Mesenchymal stem cell (in vitro differentiated cells and primary cell): Measurements from ENCODE around the gene CDR2L.

Source experiments
- DNase-seq: peaks from one replicate; pipeline ENCODE4 v3.0.0-alpha.2; 2013
- H2AFZ ChIP-seq: one replicate; pipeline ENCODE4 v1.6.1; 2013; ENCODE audit warnings: low read depth, mild to moderate bottlenecking, control low read depth, inconsistent platforms, low read length, moderate library complexity
- H2AK5ac ChIP-seq: 2 replicates; pipeline ENCODE4 v1.6.1; 2013; ENCODE audit warnings: low read length, moderate library complexity, mild to moderate bottlenecking, inconsistent platforms; ENCODE audit not compliant: severe bottlenecking
- H2BK120ac ChIP-seq: one replicate; pipeline ENCODE4 v1.6.1; 2013; ENCODE audit warnings: low read depth, mild to moderate bottlenecking, inconsistent platforms, low read length, moderate library complexity
- H2BK12ac ChIP-seq, 2 experiments: one replicate each; pipeline ENCODE4 v1.6.1; 2013; ENCODE audit warnings: inconsistent platforms in 2 of 2, low read length in 2 of 2, mild to moderate bottlenecking in 2 of 2, moderate library complexity in 2 of 2, control low read depth in 1 of 2
- H2BK15ac ChIP-seq: one replicate; pipeline ENCODE4 v1.6.1; 2013; ENCODE audit warnings: mild to moderate bottlenecking, low read depth, inconsistent platforms; ENCODE audit not compliant: poor library complexity, severe bottlenecking
- H2BK5ac ChIP-seq: 2 replicates; pipeline ENCODE4 v1.6.1; 2013; ENCODE audit warnings: low read depth, mild to moderate bottlenecking, low read length, control low read depth, inconsistent platforms; ENCODE audit not compliant: poor library complexity, severe bottlenecking
- H3K14ac ChIP-seq, 2 experiments: one replicate each; pipeline ENCODE4 v1.6.1; 2013; ENCODE audit warnings: inconsistent platforms in 2 of 2, low read length in 2 of 2, control low read depth in 1 of 2, mild to moderate bottlenecking in 1 of 2, moderate library complexity in 1 of 2
- H3K18ac ChIP-seq, 2 experiments: one replicate each; pipeline ENCODE4 v1.6.1; 2013; ENCODE audit warnings: inconsistent platforms in 2 of 2, low read length in 2 of 2, control low read depth in 1 of 2, low read depth in 1 of 2, mild to moderate bottlenecking in 1 of 2
- H3K23ac ChIP-seq, 2 experiments: one replicate each; pipeline ENCODE4 v1.6.1; 2013; ENCODE audit warnings: inconsistent platforms in 2 of 2, low read length in 2 of 2, mild to moderate bottlenecking in 2 of 2, moderate library complexity in 2 of 2, control low read depth in 1 of 2
- H3K27ac ChIP-seq: 2 replicates; pipeline ENCODE4 v1.5.1; 2013; ENCODE audit warnings: mild to moderate bottlenecking, moderate library complexity, low read length, control low read depth, inconsistent platforms; ENCODE audit not compliant: poor library complexity, severe bottlenecking
- H3K27me3 ChIP-seq, 2 experiments: 2 replicates each; pipeline versions ENCODE4 v1.6.1 to v1.7.0; 2013; ENCODE audit warnings: low read length in 2 of 2, mild to moderate bottlenecking in 2 of 2, moderate library complexity in 2 of 2, control low read depth in 1 of 2, inconsistent platforms in 1 of 2; ENCODE audit not compliant: control insufficient read depth in 1 of 2, insufficient read depth in 1 of 2
- H3K36me3 ChIP-seq, 2 experiments: 2 replicates each; pipeline versions ENCODE4 v1.6.1 to v1.7.0; 2013; ENCODE audit warnings: low read length in 2 of 2, control low read depth in 1 of 2, inconsistent platforms in 1 of 2, low read depth in 1 of 2, mild to moderate bottlenecking in 1 of 2; ENCODE audit not compliant: insufficient read depth in 2 of 2, control insufficient read depth in 1 of 2
- H3K4ac ChIP-seq, 2 experiments: one replicate each; pipeline ENCODE4 v1.6.1; 2013; ENCODE audit warnings: inconsistent platforms in 2 of 2, low read length in 2 of 2, mild to moderate bottlenecking in 2 of 2, moderate library complexity in 2 of 2, control low read depth in 1 of 2, low read depth in 1 of 2
- H3K4me1 ChIP-seq: 2 replicates; pipeline ENCODE4 v1.6.1; 2013; ENCODE audit warnings: low read depth, low read length, control low read depth; ENCODE audit not compliant: control insufficient read depth, insufficient read depth
- H3K4me2 ChIP-seq: 2 replicates; pipeline ENCODE4 v1.6.1; 2013; ENCODE audit warnings: low read length, mild to moderate bottlenecking, inconsistent platforms; ENCODE audit not compliant: poor library complexity, severe bottlenecking
- H3K4me3 ChIP-seq, 2 experiments: 2 replicates each; pipeline versions ENCODE4 v1.5.1 to v1.7.0; 2013; ENCODE audit warnings: low read length in 2 of 2, mild to moderate bottlenecking in 2 of 2, control low read depth in 1 of 2, low read depth in 1 of 2; ENCODE audit not compliant: insufficient read depth in 1 of 2
- H3K79me1 ChIP-seq: replicated peaks from 2 replicates; pipeline ENCODE4 v1.6.1; 2013; ENCODE audit warnings: mild to moderate bottlenecking, control low read depth, low read length, inconsistent platforms; ENCODE audit not compliant: poor library complexity, severe bottlenecking
- H3K9ac ChIP-seq: 2 replicates; pipeline ENCODE4 v1.7.0; 2013; ENCODE audit warnings: mild to moderate bottlenecking, low read length, moderate library complexity
- H3K9me3 ChIP-seq: 2 replicates; pipeline ENCODE4 v1.7.0; 2013; ENCODE audit warnings: mild to moderate bottlenecking, low read length; ENCODE audit not compliant: control insufficient read depth
- H4K8ac ChIP-seq: one replicate; pipeline ENCODE4 v1.6.1; 2013; ENCODE audit warnings: inconsistent platforms, mild to moderate bottlenecking, low read length, moderate library complexity
- H4K91ac ChIP-seq: one replicate; pipeline ENCODE4 v1.6.1; 2013; ENCODE audit warnings: mild to moderate bottlenecking, low read length, inconsistent platforms
- WGBS: methylation state at CpG from one replicate; pipeline ENCODE4 v1.1.7; 2013; ENCODE audit warnings: mixed read lengths; 5-methylcytosine and 5-hydroxymethylcytosine counted together

Gene CDR2L

GRCh38 chr17:75047398-75048098 is 60.1 kb downstream of the CDR2L start:
- H2AFZ ChIP-seq, result peak overlapping the region; percentile 94
- peaks cover 4% of the 10 kb centered on the region for H3K4me1 ChIP-seq
- peak overlapping the region; percentile 81 for H4K91ac ChIP-seq
- peak overlapping the region; percentile 94 for H3K4me2 ChIP-seq
- H2BK5ac ChIP-seq, result peak overlapping the region; percentile 68
- H3K4me3 ChIP-seq, result peak overlapping the region; percentile 92 to 96
- H4K8ac ChIP-seq, result peak overlapping the region; percentile 70
- H3K27ac ChIP-seq, result no peak overlapping the region
- H2BK15ac ChIP-seq, result peak overlapping the region; percentile 95
- peaks cover 17% of the 10 kb centered on the region for H3K79me1 ChIP-seq
- H3K9me3 ChIP-seq, result no peaks in the 10 kb centered on the region
- peak overlapping the region in 1 of 2 experiments; percentile 72 for H2BK12ac ChIP-seq
- peak; percentile 20 for DNase-seq
- peak overlapping the region; percentile 78 for H2BK120ac ChIP-seq
- peak overlapping the region; percentile 89 for H3K9ac ChIP-seq
- H2AK5ac ChIP-seq, result no peak overlapping the region
- H3K14ac ChIP-seq, result peak overlapping the region in 1 of 2 experiments; percentile 95
- peak overlapping the region; percentile 92 to 94 for H3K18ac ChIP-seq
- WGBS, result under 1% methylated on average over 37 of the region's 38 CpGs
- H3K36me3 ChIP-seq, result peaks cover 3 to 28% of the 10 kb centered on the region in 2 experiments
- H3K23ac ChIP-seq, result peak overlapping the region in 1 of 2 experiments; percentile 91
- H3K4ac ChIP-seq, result peak overlapping the region; percentile 75 to 88
- no peaks in the 10 kb centered on the region for H3K27me3 ChIP-seq

GRCh38 chr17:75048249-75048878 is 60.9 kb downstream of the CDR2L start:
- Histone ChIP-seq H2BK120ac (no peak overlapping the region), H3K9ac (peak overlapping the region; percentile 89), H3K9me3 (no peaks in the 10 kb centered on the region), H3K23ac (no peak overlapping the region), H2BK15ac (no peak overlapping the region), H2AK5ac (no peak overlapping the region), H3K27ac (no peak overlapping the region), H2BK5ac (no peak overlapping the region), H4K8ac (no peak overlapping the region), H3K27me3 (no peaks in the 10 kb centered on the region), H2BK12ac (no peak overlapping the region), H3K79me1 (peaks cover 17% of the 10 kb centered on the region), H3K4me2 (peak overlapping the region; percentile 94), H3K36me3 (peaks cover 9 to 36% of the 10 kb centered on the region in 2 experiments), H3K18ac (no peak overlapping the region), H4K91ac (no peak overlapping the region), H3K4ac (no peak overlapping the region), H2AFZ (no peak overlapping the region), H3K4me1 (peaks cover 4% of the 10 kb centered on the region), H3K14ac (no peak overlapping the region), H3K4me3 (peak overlapping the region in 1 of 2 experiments; percentile 96)
- DNase-seq, result peak; percentile 15
- 47% methylated on average over 5 of the region's 5 CpGs for WGBS

DNA sequence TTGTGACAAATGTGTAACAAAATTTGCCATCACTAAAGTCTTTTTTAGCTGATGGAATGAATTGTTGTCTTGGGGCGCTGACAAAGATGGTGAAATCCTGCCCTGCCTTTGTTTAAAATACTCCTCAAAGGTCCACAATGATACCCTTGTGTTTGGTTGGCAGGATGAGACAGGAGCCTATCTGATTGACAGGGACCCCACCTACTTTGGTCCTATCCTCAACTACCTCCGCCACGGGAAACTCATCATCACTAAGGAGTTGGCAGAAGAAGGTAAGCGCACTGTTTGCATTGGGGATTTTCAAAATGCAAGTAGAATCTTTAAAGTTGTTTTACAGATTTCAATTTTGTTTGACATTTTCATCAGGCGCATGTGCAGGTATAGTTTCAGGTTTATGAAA is 61.6 kb downstream of the CDR2L start:
- H3K4me1 ChIP-seq, result peaks cover 4% of the 10 kb centered on the region
- H3K27me3 ChIP-seq, result no peaks in the 10 kb centered on the region
- no peak overlapping the region for H4K8ac ChIP-seq
- no peak overlapping the region for H2AK5ac ChIP-seq
- no peaks in the 10 kb centered on the region for H3K9me3 ChIP-seq
- DNase-seq, result no peak
- H2BK12ac ChIP-seq, result no peak overlapping the region
- H3K27ac ChIP-seq, result no peak overlapping the region
- H3K36me3 ChIP-seq, result peaks cover 16 to 42% of the 10 kb centered on the region in 2 experiments
- H3K18ac ChIP-seq, result no peak overlapping the region
- H3K4me2 ChIP-seq, result no peak overlapping the region
- H4K91ac ChIP-seq, result no peak overlapping the region
- H3K14ac ChIP-seq, result no peak overlapping the region
- no peak overlapping the region for H3K23ac ChIP-seq
- WGBS, result 97% methylated on average over 4 of the region's 5 CpGs
- no peak overlapping the region for H2BK15ac ChIP-seq
- H2BK5ac ChIP-seq, result no peak overlapping the region
- no peak overlapping the region for H2BK120ac ChIP-seq
- H3K79me1 ChIP-seq, result peaks cover 20% of the 10 kb centered on the region
- H3K4ac ChIP-seq, result no peak overlapping the region
- no peak overlapping the region for H2AFZ ChIP-seq
- H3K4me3 ChIP-seq, result peak overlapping the region in 1 of 2 experiments; percentile 96
- H3K9ac ChIP-seq, result peak overlapping the region; percentile 89

DNA sequence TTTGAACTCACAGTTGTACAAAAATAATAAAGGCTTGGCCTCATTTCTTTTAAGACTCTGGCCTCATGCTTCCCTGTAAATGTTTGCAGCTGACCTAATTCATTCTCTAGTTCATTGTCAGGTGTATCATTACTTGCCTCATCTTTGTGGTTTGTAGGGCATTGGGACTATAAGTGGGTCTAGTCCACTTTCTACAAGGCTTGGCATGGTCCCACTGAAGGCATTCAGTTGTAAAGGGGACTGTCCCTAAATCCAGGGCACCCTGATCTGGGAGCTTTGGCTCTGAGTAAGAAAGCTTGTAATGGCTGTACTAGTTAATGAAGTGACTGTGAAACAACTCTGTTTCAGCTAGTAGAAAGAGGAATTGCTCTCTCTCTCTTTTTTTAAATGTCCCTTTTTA is 62.3 kb downstream of the CDR2L start:
- Histone ChIP-seq H3K27ac (no peak overlapping the region), H4K91ac (no peak overlapping the region)

More for the DNA sequence above, 62.3 kb downstream of the CDR2L start:
- H3K4me1 ChIP-seq, result peaks cover 4% of the 10 kb centered on the region
- H4K8ac ChIP-seq, result no peak overlapping the region
- H3K4me3 ChIP-seq, result no peak overlapping the region
- H2BK12ac ChIP-seq, result no peak overlapping the region
- H3K27me3 ChIP-seq, result no peaks in the 10 kb centered on the region
- peaks cover 23 to 47% of the 10 kb centered on the region in 2 experiments for H3K36me3 ChIP-seq
- no peak overlapping the region for H3K9ac ChIP-seq
- H3K23ac ChIP-seq, result no peak overlapping the region
- no peak overlapping the region for H3K18ac ChIP-seq
- no peak overlapping the region for H2AFZ ChIP-seq
- no peak overlapping the region for H3K14ac ChIP-seq
- H2BK15ac ChIP-seq, result no peak overlapping the region
- H3K4me2 ChIP-seq, result no peak overlapping the region
- no peak for DNase-seq
- no peak overlapping the region for H3K4ac ChIP-seq
- peaks cover 21% of the 10 kb centered on the region for H3K79me1 ChIP-seq
- H2AK5ac ChIP-seq, result no peak overlapping the region
- no peak overlapping the region for H2BK5ac ChIP-seq
- no peaks in the 10 kb centered on the region for H3K9me3 ChIP-seq
- no peak overlapping the region for H2BK120ac ChIP-seq
